ENCODE measurements around the gene IL17RE.
"Not testable (repeated sequence)": the region's sequence is repeated elsewhere in the genome, so short reads cannot be mapped to it uniquely, and the experiment has no call there.

Gene IL17RE, protein sequence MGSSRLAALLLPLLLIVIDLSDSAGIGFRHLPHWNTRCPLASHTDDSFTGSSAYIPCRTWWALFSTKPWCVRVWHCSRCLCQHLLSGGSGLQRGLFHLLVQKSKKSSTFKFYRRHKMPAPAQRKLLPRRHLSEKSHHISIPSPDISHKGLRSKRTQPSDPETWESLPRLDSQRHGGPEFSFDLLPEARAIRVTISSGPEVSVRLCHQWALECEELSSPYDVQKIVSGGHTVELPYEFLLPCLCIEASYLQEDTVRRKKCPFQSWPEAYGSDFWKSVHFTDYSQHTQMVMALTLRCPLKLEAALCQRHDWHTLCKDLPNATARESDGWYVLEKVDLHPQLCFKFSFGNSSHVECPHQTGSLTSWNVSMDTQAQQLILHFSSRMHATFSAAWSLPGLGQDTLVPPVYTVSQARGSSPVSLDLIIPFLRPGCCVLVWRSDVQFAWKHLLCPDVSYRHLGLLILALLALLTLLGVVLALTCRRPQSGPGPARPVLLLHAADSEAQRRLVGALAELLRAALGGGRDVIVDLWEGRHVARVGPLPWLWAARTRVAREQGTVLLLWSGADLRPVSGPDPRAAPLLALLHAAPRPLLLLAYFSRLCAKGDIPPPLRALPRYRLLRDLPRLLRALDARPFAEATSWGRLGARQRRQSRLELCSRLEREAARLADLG

DNA sequence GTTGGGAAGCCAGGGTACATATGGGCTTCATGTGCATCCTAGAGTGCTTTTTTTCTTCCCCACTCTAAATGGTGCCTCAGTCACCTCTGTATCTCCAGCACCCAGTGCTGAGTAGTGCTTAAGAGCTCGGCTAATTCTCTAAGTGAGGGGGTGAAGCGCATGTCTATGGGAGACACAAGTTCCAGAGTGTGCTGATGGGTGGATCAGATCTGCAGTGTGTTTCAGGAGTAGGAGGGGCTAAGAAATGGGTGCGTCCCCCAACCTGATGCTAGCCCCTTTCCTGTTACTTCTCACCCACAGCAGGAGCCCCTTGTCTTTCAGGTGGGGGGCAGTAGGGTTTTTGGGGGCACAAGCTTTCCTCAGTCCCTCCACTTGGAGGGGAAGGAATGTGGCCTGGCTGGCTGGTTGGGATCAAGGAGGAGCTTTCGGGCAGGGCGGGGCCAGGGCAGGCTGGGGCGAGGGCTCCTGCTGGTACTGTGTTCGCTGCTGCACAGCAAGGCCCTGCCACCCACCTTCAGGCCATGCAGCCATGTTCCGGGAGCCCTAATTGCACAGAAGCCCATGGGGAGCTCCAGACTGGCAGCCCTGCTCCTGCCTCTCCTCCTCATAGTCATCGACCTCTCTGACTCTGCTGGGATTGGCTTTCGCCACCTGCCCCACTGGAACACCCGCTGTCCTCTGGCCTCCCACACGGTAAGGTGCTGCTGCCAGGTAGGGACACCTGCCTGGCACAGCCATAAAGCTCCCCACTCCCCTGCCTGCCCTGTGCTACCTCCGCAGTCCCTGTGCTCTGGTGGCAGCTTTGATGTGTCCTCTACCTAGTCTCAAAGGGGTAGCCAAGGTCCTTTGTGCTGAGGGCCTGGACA, at the start of gene IL17RE:
Gene IL17RE (plus strand): TSS at position 477 of the 866 bp plus-strand sequence. CDS start 85 bp downstream, at position 562.
- no peak for DNase-seq (ENCODE audit: low read depth)

DNA sequence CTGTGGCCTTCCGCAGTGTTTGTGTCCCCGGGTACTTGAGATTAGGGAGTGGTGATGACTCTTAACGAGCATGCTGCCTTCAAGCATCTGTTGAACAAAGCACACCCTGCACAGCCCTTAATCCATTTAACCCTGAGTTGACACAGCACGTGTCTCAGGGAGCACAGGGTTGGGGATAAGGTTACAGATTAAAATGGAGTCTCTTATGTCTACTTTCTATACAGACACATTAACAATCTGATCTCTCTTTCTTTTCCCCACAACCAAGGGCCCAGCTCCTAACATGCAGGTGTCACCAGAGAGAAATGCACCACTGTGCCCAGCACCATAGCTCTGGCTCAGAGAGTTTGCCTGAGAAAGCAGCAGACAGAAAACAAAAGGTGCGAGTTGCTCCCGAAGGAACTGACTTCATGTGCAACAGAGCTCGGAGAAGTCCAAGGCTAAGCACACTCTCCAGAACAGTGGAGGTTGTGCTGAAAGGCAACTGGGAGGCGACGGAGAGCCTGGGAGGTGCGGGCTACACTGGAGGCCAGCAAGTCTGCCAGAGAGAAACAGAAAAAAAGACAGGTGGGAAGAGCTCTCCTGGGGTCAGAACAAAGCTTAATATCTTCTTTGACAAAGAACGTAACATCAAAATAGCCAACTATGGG, 48.2 kb upstream of the IL17RE start:
- not testable (repeated sequence) for DNase-seq (ENCODE audit: low read depth)

DNA sequence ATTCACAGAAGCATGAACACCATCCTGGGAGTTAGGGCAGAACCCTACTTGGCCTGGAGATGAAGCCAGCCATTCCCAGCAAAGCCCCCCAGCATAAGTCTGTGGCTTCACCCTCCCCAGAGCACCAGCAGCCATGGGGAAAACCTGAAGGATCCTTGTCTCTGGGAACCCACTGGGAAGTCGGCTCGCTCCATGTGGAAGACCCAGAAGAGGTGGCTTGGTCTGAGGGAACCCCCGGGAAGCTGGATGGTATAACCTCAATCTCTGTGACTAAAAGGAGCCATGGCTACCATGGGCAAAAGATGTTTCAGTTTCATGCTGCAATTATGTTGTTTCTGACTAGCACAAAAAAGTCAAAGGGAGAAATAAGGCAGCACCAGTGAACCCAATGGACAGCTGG, 47.1 kb upstream of the IL17RE start:
- no peak for DNase-seq (ENCODE audit: low read depth)

DNA sequence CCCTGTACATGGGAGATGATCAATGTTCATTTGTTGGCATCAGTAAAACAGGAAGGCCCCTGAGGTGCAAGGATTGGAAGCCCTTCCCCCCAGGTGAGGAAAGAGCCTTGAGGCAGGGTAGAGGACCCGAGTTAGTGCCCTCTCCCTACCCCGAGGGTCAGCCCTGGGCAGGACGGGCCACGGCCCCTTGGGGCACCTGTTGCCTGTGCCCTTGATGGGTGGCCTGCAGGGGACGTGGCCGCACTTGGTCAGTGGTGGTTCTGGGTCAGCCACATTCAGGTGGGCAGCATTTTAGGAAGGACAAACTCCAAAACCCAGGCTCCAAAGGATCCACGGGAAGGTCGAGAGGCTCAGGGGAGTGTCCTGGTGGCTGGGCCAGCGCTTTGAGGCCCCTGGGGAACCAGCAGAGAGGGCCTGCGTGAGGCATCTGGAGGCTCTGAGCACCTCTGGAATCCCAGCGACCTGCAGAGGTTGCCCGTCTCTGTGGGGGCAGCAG, 43.1 kb upstream of the IL17RE start:
- DNase-seq (ENCODE audit: low read depth), result no peak

DNA sequence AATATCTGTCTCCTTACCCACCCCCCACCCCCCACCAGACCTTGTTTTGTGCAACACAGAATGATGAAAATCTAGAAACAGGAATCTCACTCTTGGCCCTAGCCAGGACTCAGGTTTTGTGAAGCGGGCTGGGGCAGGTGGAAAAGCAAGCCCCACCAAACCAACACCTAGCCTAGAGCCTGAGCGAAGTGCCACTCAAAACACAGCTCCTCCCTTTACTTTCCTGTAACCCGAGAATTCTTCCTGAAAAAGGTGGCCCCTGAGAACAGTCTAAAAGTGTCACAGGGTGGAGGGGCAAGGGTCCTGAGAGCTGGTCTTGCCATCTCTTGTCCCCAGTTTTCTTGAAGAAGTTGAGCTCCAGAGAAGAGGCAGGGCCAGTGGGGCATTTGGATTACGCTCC, 41.4 kb upstream of the IL17RE start:
- no peak for DNase-seq (ENCODE audit: low read depth)

DNA sequence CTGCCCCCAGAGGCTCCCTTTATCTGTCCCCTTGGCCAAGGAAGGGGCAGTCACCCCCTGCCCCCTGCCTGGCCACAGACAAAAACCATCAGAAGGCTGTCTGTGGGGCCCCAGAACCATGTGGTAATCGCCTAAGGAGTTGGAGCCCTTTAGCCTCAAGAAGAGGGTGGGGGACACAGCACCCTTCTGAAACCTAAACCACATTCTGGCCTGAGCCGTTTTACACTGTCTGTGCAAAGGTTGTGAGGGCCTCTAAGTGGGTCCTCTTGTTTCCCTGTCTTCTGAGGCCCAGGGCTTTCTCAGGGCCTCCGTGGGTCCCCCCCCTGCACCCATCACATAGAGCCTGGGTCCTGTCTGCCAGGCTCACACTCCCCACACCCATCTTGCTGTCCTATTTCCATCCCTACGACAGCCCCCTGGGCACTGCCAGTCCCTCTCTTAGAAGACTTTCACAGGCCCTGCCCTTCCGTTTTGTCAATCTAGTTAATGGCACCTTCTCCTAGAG, 41.0 kb upstream of the IL17RE start:
- no peak for DNase-seq (ENCODE audit: low read depth)

DNA sequence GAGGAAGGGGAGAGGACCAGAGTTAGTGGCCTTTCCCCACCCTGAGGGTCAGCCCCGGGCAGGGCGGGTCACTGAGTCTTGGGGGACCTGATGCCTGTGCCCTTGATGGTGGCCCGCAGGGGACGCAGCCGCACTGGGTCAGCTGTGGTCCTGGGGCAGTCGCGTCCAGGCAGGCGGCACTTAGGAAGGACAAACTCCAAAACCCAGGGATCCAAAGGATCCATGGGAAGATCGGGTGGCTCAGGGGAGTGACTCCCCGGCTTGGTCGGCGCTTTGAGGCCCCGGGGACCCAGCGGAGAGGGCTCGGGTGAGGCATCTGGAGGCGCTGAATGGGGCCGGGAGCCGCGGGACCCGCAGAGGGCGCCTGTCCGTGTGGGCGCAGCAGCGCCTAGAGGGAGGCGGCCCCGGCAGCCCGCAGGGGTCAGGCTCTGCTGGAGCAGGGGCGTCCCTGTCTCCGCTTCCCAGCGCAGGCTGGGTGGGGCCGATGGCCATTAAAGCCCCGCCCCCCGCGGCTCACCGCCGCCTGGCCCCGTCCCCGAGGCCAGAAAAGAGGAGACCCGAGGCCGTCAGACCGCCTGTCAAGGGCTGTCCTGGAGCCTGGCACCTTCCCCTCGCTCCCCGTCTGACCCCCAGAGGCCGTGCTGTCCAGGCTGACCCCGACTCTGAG, 40.1 kb upstream of the IL17RE start:
- DNase-seq (ENCODE audit: low read depth), result no peak

DNA sequence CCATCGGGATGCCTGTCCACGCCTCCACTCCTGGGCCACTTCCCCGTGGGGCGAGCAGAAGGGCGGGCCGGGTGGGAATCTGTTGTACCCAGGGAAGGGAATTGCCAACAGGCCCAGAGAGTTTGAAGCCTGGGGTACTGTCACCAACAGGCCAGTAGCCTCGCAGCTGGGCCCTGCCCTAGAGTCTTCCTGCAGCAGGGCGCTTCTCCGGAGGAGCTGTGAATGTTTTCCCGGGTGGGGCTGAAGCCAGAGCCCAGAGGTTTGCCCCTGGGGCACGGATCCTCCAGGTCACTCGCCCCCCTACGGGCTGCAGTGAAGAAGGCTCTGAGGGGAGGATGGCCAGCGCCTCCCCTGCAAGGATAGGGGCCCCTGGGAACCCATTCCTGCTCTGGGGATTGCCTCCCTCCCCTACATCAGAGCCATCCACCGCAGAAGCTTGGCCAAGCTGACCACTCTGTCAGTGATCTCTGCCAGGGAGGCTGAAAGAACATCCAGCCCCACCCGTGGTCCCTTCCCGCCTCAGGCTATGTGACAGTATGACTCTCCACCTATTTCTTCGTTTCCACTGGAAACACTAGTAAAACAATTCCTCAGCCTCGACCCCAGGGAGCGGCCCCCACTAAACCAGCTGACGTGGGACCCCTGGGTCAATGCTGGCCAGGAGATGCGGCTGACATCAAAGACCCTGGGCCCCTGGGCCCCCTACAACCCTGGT, 39.4 kb upstream of the IL17RE start:
- no peak for DNase-seq (ENCODE audit: low read depth)

DNA sequence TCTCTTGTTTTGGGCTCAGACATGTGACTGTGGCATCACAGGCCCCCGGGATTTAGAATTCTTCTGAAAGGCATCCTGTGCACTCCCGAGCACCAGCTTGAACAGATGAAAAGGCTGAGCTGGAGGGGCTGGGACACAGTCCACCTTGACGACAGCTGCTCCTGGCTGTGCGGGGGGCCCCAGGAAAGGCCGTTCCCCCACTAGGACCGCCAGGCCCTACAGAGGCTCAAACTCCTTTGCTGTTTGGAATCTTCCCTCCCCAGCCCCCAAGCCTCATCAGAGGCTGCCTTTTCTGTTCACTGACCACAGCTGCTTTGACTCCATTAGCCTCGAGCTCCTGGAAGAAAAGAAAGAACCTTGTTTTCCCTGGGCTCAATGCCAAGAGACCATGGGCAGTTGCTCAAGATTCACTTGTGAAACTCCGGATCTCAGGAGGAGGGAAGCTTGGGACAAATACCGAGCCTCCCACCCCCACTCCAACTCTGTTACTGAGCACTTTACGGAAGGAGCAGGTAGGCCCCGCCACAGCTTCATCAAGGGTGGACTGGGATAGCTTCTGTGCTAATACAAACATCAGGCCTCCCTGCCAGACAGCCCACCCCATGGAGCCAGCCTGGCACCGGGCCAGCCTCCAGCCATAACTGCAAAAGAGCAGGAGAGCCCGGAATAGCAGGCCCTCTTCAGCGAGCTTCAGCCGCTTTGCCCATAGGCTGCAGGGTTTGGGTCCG, 38.3 kb upstream of the IL17RE start:
- no peak for DNase-seq (ENCODE audit: low read depth)

DNA sequence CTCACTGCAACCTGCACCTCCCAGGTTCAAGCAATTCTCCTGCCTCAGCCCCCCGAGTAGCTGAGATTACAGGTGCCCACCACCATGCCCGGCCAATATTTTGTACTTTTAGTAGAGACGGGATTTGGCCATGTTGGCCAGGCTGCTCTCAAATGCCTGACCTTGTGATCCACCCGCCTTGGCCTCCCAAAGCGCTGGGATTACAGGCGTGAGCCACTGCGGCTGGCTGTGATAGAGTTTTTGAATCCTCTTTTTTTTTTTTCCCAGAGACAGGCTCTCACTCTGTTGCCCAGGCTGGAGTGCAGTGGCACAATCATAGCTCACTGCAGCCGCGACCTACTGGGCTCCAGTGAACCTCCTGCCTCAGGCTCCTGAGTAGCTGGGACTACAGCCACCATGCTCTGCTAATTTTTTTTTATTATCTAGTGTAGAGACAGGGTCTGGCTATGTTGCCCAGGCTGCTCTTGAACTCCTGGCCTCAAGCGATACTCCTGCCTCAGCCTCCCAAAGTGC, 37.5 kb upstream of the IL17RE start:
- DNase-seq (ENCODE audit: low read depth), result not testable (repeated sequence)

DNA sequence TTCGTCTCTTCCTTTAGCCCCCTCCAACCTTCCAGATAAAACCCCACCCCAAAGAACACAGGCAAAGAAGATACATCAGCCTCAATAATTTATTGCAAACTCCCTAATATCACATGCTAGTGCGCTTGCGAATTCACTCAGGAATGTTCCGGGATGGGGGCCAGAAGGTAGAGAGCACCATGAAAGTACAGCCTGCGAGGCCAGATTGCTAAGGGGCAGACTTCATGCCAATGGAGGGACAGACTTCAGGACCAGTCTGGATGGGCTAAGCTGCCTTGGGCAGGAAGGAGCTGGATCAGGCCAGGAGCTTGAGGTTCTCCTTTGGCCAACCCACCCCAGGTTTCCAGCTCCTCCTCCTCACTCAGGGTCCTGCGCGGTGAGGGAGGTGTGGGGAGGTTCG, 36.0 kb upstream of the IL17RE start:
- no peak for DNase-seq (ENCODE audit: low read depth)

DNA sequence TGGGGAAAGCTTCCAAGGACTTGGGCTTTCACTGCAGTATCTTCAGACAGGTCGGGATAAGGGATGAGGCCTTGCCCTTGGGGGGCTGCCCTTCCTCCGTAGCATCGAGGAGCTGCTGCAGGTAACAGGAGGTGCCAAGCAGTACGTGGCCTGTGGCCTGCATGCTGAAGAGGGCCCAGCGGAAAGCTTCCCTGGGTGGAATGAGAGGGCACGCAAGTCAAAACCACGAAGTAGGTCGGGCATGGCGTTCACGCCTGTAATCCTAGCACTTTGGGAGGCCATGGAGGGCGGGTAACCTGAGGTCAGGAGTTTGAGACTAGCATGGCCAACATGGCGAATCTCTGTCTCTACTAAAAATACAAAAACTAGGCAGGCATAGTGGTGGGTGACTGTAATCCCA, 35.5 kb upstream of the IL17RE start:
- DNase-seq (ENCODE audit: low read depth), result no peak

DNA sequence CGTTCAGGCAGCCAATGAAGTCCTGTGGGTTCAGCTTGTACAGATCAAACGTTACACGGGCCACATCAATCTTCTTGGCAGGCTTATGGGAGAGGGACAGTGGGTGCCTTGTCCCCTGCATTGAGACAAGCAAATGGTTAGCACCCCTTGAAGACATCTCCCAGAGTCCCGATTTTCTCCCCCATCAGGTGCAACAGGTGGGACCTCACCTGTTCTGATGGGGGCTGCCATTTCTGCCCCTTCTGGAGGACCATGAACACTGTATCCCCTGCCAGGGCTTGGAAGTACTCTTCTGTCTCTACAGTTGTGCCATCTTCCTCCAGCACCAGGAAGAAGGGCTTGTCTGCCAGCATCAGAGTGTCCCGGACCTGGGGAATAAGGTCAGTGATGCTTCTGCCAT, 32.7 kb upstream of the IL17RE start:
- DNase-seq (ENCODE audit: low read depth), result no peak

DNA sequence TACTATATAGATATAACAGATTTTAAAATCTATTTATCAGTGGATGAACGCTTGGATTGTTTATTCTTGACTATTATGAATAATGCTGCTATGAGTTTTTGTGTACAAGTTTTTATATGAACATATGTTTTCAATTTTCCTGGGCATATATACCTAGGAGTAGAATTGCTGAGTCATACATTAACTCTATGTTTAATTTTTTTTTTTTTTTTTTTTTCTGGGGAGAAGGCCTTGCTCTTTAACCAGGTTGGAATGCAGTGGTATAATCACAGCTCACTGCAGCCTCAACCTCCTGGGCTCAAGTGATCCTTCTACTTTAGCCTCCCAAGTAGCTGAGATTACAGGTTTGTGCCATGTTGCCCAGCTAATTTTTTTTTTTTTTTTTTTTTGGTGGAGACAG, 31.7 kb upstream of the IL17RE start:
- no peak for DNase-seq (ENCODE audit: low read depth)

DNA sequence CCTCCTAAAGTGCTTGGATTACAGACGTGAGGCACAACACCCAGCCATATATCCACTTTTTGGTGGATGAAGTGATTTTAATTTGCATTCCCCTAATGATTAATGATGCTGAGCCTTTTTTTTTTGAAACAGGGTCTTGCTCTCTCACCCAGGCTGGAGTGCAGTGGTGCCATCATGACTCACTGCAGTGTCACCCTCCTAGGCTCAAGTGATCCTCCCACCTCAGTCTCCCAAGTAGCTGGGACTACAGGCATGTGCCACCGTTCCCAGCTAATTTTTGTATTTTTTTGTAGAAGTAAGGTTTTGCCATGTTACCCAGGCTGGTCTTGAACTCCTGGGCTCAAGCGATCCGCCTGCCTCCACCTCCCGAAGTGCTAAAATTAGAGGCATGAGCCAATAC, 30.6 kb upstream of the IL17RE start:
- DNase-seq (ENCODE audit: low read depth), result not testable (repeated sequence)

DNA sequence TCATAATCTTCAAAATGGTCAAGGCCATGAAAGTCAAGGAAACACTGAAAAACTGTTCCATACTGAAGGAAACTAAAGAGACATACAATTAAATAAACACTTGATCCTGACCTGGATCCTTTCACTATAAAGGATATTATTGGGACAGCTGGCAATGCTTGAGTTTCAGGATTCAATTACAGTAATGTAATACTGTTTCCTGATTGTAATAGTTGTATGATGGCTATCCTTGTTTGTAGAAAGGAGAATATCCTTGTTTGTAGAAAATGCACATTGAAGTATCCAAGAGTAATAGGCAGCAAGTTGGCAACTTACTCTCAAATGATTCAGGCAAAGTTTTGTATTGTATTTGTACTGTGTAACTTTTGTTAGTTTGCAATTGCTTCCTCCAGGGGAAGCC, 27.2 kb upstream of the IL17RE start:
- DNase-seq (ENCODE audit: low read depth), result no peak

DNA sequence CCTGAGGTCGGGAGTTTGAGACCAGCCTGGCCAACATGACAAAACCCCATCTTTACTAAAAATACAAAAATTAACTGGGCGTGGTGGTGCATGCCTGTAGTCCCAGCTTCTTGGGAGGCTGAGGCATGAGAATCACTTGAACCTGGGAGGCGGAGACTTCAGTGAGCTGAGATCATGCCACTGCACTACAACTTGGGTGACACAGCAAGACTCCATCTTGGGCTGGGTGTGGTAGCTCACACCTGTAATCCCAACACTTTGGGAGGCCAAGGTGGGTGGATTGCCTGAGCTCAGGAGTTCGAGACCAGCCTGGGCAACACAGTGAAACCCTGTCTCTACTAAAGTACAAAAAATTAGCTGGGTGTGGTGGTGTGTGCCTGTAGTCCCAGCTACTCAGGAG, 26.4 kb upstream of the IL17RE start:
- DNase-seq (ENCODE audit: low read depth), result not testable (repeated sequence)

DNA sequence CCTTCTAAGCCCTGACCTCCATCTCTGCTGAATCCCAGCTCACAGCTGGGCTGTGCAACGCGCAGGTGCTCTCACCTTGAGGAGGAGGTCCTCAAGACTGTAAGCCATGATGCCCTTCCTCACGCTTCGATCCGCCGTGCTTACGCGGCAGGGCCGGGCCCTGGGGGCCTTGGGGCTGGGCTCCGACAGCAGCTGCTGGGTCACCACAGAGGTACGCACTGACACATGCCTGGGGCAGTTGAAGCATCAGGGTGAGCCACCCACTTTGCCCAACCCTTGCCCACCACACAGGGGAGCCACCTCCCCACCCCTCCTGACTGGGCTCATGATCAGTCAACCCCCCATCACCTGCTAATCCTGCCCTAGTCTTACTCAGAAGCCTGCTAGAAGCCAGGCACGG, 25.7 kb upstream of the IL17RE start:
- DNase-seq (ENCODE audit: low read depth), result no peak

DNA sequence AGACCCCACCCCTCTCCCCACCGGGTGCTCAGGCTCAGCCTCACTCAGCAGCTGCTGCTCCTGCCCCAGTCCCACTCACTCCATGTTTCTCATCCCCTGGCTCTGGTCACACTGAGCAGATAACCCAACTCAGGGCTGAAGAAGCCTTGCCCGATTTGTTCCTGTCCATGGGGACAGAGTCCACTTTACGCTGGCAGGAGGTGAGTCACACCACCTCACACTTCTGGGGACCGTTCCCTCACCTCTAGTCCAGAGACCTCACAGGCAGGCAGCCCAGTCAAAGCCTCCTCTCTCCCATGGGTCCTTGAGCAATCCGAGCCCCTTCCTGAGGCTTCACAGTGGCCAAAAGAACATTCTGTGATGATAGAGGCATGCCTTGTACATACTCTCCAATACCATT, 23.9 kb upstream of the IL17RE start:
- DNase-seq (ENCODE audit: low read depth), result no peak
